Prostate gland (tissue), 2 donors: ENCODE results near the gene R3HDM4. TPM values are rescaled to one million over a fixed set of nuclear protein-coding genes. Genes with fewer than 3 reads are reported as not detected.

Experiments used
- DNase-seq: peaks from one replicate; pipeline ENCODE4 v3.0.0-alpha.2; 2019; ENCODE audit warnings: low spot score
- H3K27ac ChIP-seq, 2 donors: fragments of 200-600 bp; sonication (generic); 2 replicates each; pipeline ENCODE4 v1.5.1; 2017 to 2019
- H3K27me3 ChIP-seq: fragments of 200-600 bp; sonication (generic); replicated peaks from 2 replicates; pipeline ENCODE4 v1.5.1; 2019; ENCODE audit not compliant: insufficient read depth
- H3K36me3 ChIP-seq, 2 donors: fragments of 200-600 bp; sonication (generic); 1 replicate in 1 of 2; 2 replicates in 1 of 2; pipeline versions ENCODE4 v1.5.1 to v1.8.1; 2017 to 2019
- H3K4me1 ChIP-seq: fragments of 200-600 bp; sonication (generic); replicated peaks from 2 replicates; pipeline ENCODE4 v1.5.1; 2019
- H3K4me3 ChIP-seq, 2 donors: fragments of 200-600 bp; sonication (generic); 2 replicates each; pipeline ENCODE4 v1.5.1; 2017 to 2019
- H3K9me3 ChIP-seq: fragments of 200-600 bp; sonication (generic); 2 replicates; pipeline ENCODE4 v1.5.1; 2017
- POLR2A ChIP-seq: fragments of 450-650 bp; IDR thresholded peaks from one replicate; pipeline ENCODE4 v1.6.1; 2016; ENCODE audit warnings: antibody characterized with exemption, mild to moderate bottlenecking
- POLR2AphosphoS5 ChIP-seq: sonication (generic); formaldehyde crosslinking; IDR thresholded peaks from one replicate; pipeline ENCODE4 v1.6.1; 2017; ENCODE audit warnings: antibody characterized with exemption
- WGBS: methylation state at CpG from one replicate; pipeline ENCODE4 v1.1.5; 2018; 5-methylcytosine and 5-hydroxymethylcytosine counted together
- intact Hi-C: fragments of 100-400 bp; cut with DNase I; formaldehyde crosslinking; loops from one replicate; pipeline ENCODE4 v1.14.2; 2022
- total RNA-seq, 2 donors: library from RNA; depleted of rRNA; stranded (reverse); fragments of >200 nt; gene quantifications; one replicate each; pipeline ENCODE4 v1.1.0, GENCODE V29; 2016
- TF ChIP-seq, protein P1 (sequence below), 4 experiments: fragments of 200-600 bp in 2 of 4; fragments of 450-650 bp in 2 of 4; sonication (generic) in 2 of 4; IDR thresholded peaks; 1 replicate in 3 of 4; 2 replicates in 1 of 4; pipeline ENCODE4 v1.5.1; 2016 to 2019; ENCODE audit warnings: antibody characterized with exemption in 4 of 4, mild to moderate bottlenecking in 2 of 4, moderate library complexity in 2 of 4

Gene R3HDM4
- total RNA-seq, 2 donors from 2014 or later = 36.9 to 58.7 TPM

DNA sequence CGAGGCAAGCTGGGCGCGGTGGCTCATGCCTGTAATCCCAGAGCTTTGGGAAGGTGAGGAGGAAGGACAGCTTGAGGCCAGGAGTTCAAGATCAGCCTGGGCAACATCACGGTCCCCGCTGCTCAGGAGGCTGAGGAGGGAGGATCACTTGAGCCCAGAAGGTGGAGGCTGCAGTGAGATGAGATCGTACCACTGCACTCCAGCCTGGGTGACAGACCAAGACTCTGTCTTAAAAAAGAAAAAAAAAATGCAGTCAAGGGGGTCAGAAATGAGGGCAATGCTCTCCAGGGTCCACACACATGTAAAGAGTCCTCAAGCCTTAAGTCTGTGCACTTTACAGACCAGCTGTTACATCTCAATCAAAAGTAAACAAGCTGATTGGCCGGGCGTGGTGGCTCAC is 8.5 kb downstream of the R3HDM4 start:
- TF ChIP-seq POLR2AphosphoS5 (no peak), POLR2A (no peak)
- TF ChIP-seq, protein P1, sequence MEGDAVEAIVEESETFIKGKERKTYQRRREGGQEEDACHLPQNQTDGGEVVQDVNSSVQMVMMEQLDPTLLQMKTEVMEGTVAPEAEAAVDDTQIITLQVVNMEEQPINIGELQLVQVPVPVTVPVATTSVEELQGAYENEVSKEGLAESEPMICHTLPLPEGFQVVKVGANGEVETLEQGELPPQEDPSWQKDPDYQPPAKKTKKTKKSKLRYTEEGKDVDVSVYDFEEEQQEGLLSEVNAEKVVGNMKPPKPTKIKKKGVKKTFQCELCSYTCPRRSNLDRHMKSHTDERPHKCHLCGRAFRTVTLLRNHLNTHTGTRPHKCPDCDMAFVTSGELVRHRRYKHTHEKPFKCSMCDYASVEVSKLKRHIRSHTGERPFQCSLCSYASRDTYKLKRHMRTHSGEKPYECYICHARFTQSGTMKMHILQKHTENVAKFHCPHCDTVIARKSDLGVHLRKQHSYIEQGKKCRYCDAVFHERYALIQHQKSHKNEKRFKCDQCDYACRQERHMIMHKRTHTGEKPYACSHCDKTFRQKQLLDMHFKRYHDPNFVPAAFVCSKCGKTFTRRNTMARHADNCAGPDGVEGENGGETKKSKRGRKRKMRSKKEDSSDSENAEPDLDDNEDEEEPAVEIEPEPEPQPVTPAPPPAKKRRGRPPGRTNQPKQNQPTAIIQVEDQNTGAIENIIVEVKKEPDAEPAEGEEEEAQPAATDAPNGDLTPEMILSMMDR (IDR thresholded peaks at IDR 0.05) = no peak
- Histone ChIP-seq H3K4me3 (no peak overlapping the region), H3K36me3 (peaks cover 0 to 2% of the 10 kb centered on the region in 2 donors), H3K9me3 (no peaks in the 10 kb centered on the region), H3K27ac (no peak overlapping the region), H3K4me1 (peaks cover 4% of the 10 kb centered on the region), H3K27me3 (no peaks in the 10 kb centered on the region)
- no peak for DNase-seq
- WGBS = 85% methylated on average over 8 of the region's 8 CpGs
- intact Hi-C loops = no loop called here

GRCh38 chr19:903266-903797 is 9.7 kb downstream of the R3HDM4 start:
- 79% methylated on average over 30 of the region's 32 CpGs for WGBS
- Histone ChIP-seq H3K9me3 (no peaks in the 10 kb centered on the region), H3K4me3 (no peak overlapping the region), H3K27me3 (no peaks in the 10 kb centered on the region), H3K27ac (no peak overlapping the region), H3K36me3 (peaks cover 0 to 6% of the 10 kb centered on the region in 2 donors), H3K4me1 (no peaks in the 10 kb centered on the region)
- intact Hi-C loops = no loop called here
- no peak for TF ChIP-seq POLR2AphosphoS5
- TF ChIP-seq, protein P1 (IDR thresholded peaks at IDR 0.05) = no peak
- TF ChIP-seq POLR2A = no peak
- no peak for DNase-seq

- TF ChIP-seq, protein P1 (IDR thresholded peaks at IDR 0.05) = no peak
- TF ChIP-seq POLR2AphosphoS5 = no peak
- Histone ChIP-seq H3K36me3 (peaks cover 0 to 6% of the 10 kb centered on the region in 2 donors), H3K9me3 (no peaks in the 10 kb centered on the region), H3K4me3 (no peak overlapping the region), H3K4me1 (no peaks in the 10 kb centered on the region), H3K27me3 (no peaks in the 10 kb centered on the region), H3K27ac (no peak overlapping the region)
- WGBS = 91% methylated on average over 14 of the region's 14 CpGs
- DNase-seq = no peak
- intact Hi-C loops = no loop called here
Measured at GRCh38 chr19:902446-903226, 10.4 kb downstream of the R3HDM4 start.

- no peak overlapping the region for H3K4me3 ChIP-seq
- intact Hi-C loops = no loop called here
- 78% methylated on average over 7 of the region's 7 CpGs for WGBS
- no peaks in the 10 kb centered on the region for H3K4me1 ChIP-seq
- peaks cover 0 to 6% of the 10 kb centered on the region in 2 donors for H3K36me3 ChIP-seq
- TF ChIP-seq POLR2AphosphoS5 (no peak), POLR2A (no peak)
- H3K9me3 ChIP-seq = no peaks in the 10 kb centered on the region
- no peak overlapping the region for H3K27ac ChIP-seq
- H3K27me3 ChIP-seq = no peaks in the 10 kb centered on the region
- DNase-seq = no peak
Measured at GRCh38 chr19:902093-902370, 11.0 kb downstream of the R3HDM4 start.

DNA sequence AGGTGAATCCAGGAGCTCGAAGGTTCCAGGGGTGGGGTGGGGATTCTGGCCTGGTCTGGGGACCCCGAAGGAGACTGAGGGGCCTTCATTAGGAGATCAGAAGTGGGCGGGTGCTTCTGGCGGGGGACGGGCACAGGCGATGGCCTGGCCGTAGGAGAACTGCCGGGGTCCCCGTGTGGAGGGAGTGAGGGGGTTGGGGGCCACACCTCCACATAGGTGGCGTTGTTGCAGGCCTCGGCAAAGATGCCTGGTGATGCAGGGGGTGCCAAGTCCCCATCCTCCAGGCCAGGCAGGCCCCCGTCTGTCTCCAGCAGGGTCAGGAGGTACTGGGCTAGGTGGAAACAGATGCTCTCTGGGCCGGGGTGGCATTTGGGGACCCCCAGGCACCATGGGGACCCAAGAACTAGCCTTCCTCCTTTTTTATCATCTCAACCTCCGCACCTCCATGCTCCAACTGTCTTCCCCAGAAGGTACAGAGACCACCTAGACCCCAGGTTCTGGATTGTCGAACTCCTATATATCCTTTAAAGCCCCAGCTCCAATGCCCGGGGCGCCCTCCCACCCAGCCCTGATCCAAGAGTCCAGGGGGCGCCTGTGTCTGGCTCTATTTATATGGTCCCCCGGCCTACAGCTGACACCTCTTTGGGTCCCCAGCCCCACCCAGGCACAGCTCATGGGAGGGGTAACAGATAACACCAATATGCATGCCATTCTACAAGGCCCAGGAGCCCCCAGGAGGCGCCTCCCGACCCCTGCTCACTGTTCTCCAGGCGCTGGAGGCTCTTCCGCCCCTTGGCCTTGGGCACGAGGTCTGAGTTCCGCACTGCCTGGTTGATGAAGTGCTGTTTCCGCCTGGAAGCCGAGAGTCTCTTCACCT is 11.6 kb downstream of the R3HDM4 start:
- TF ChIP-seq, protein P1 (IDR thresholded peaks at IDR 0.05) = no peak
- no peak for TF ChIP-seq POLR2A
- no peak for TF ChIP-seq POLR2AphosphoS5
- H3K36me3 ChIP-seq = peaks cover 0 to 6% of the 10 kb centered on the region in 2 donors
- 90% methylated on average over 27 of the region's 27 CpGs for WGBS
- intact Hi-C loops = no loop called here
- no peak overlapping the region for H3K27ac ChIP-seq
- H3K4me1 ChIP-seq = no peaks in the 10 kb centered on the region
- DNase-seq = no peak
- no peak overlapping the region for H3K4me3 ChIP-seq
- no peaks in the 10 kb centered on the region for H3K9me3 ChIP-seq
- no peaks in the 10 kb centered on the region for H3K27me3 ChIP-seq
